Gastrocnemius medialis (tissue), 4 donors: ENCODE measurements around the gene MTMR1. TPM values are rescaled to one million over a fixed set of nuclear protein-coding genes. Genes with fewer than 3 reads are reported as not detected.

Experiments used
- ATAC-seq, 2 donors: fragments of 150-250 bp; one replicate each; pipeline ENCODE4 v1.9.1; 2016
- DNase-seq, 2 donors: peaks; one replicate each; pipeline ENCODE4 v3.0.0-alpha.2; 2019
- H3K27ac ChIP-seq, 4 donors: fragments of 200-600 bp; sonication (generic); 1 replicate in 1 of 4; 2 replicates in 3 of 4; pipeline ENCODE4 v1.5.1; 2016 to 2018; ENCODE audit warnings: mild to moderate bottlenecking in 2 of 4, moderate library complexity in 1 of 4
- H3K27me3 ChIP-seq, 3 donors: fragments of 200-600 bp; sonication (generic) in 2 of 3; 1 replicate in 1 of 3; 2 replicates in 2 of 3; pipeline versions ENCODE4 v1.5.1 to v1.6.0; 2016 to 2019; ENCODE audit warnings: mild to moderate bottlenecking in 1 of 3, moderate library complexity in 1 of 3
- H3K36me3 ChIP-seq, 2 donors: fragments of 200-600 bp; sonication (generic) in 1 of 2; one replicate each; pipeline ENCODE4 v1.5.1; 2017 to 2018
- H3K4me1 ChIP-seq, 2 donors: fragments of 200-600 bp; sonication (generic) in 1 of 2; one replicate each; pipeline ENCODE4 v1.5.1; 2016 to 2017; ENCODE audit warnings: mild to moderate bottlenecking in 2 of 2
- H3K4me3 ChIP-seq, 4 donors: fragments of 200-600 bp; sonication (generic) in 3 of 4; 1 replicate in 1 of 4; 2 replicates in 3 of 4; pipeline ENCODE4 v1.5.1; 2016 to 2019; ENCODE audit warnings: mild to moderate bottlenecking in 2 of 4
- H3K9me3 ChIP-seq, 3 donors: fragments of 200-600 bp; sonication (generic) in 2 of 3; 1 replicate in 1 of 3; 2 replicates in 2 of 3; pipeline ENCODE4 v1.5.1; 2016 to 2019
- POLR2A ChIP-seq, 2 donors: fragments of 450-650 bp; IDR thresholded peaks; one replicate each; pipeline ENCODE4 v1.6.1; 2017; ENCODE audit warnings: antibody characterized with exemption in 2 of 2, mild to moderate bottlenecking in 2 of 2, moderate library complexity in 2 of 2
- in situ Hi-C, 4 donors: fragments of 200-750 bp; cut with MboI; loops; one replicate each; pipeline versions ENCODE4 v1.15.0 to v1.8.0; 2017; ENCODE audit warnings: low sequenced_read_pairs in 4 of 4
- intact Hi-C: fragments of 100-400 bp; cut with DNase I; formaldehyde crosslinking; loops from one replicate; pipeline ENCODE4 v1.15.1; 2023; ENCODE audit warnings: low total_unique reads
- total RNA-seq, 4 donors: library from RNA; depleted of rRNA; stranded (reverse); fragments of >200 nt; gene quantifications; one replicate each; pipeline versions ENCODE4 v1.1.0 to v1.2.3, GENCODE V29; 2016
- TF ChIP-seq, protein P1 (sequence below), 5 experiments: fragments of 450-650 bp in 3 of 5; fragments of 200-600 bp in 2 of 5; sonication (generic) in 2 of 5; IDR thresholded peaks in 4 of 5; conservative IDR thresholded peaks in 1 of 5; 1 replicate in 4 of 5; 2 replicates in 1 of 5; pipeline ENCODE4 v1.5.1; 2016 to 2019; ENCODE audit warnings: antibody characterized with exemption in 5 of 5, mild to moderate bottlenecking in 3 of 5, moderate library complexity in 3 of 5

MTMR1 gene
- total RNA-seq, 4 donors from 2014 or later, result 28.2 to 80.9 (median 38.0) TPM

DNA sequence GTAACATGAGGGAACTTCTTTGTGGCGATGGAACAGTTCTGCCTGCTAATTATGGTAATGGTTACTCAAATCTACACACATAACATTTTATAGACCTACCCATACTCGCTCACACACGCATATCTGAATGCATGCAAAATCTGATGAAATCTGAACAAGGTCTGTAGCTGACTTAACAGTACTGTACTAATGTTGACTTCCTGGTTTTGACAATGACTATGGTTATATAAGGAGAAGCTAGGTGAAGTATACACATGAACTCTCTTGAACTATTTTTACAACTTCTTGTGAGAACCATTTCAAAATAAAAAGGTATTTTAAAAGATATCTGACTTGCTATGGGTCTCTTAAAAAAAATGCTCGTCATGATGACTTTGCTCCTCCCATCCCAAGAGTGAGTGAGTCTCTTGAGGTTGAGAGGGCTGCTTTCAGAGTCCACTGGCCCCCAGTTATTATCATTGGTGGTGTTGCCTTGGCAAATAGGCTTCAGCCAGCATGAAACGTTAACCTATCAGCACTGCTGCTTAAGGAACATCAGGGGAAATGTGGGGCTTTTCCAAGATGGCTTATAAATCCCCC lies 99.8 kb downstream of the MTMR1 start:
- TF ChIP-seq POLR2A (IDR thresholded peaks at IDR 0.05), result no peak
- TF ChIP-seq, protein P1, sequence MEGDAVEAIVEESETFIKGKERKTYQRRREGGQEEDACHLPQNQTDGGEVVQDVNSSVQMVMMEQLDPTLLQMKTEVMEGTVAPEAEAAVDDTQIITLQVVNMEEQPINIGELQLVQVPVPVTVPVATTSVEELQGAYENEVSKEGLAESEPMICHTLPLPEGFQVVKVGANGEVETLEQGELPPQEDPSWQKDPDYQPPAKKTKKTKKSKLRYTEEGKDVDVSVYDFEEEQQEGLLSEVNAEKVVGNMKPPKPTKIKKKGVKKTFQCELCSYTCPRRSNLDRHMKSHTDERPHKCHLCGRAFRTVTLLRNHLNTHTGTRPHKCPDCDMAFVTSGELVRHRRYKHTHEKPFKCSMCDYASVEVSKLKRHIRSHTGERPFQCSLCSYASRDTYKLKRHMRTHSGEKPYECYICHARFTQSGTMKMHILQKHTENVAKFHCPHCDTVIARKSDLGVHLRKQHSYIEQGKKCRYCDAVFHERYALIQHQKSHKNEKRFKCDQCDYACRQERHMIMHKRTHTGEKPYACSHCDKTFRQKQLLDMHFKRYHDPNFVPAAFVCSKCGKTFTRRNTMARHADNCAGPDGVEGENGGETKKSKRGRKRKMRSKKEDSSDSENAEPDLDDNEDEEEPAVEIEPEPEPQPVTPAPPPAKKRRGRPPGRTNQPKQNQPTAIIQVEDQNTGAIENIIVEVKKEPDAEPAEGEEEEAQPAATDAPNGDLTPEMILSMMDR (IDR thresholded peaks at IDR 0.05 in 4 of 5, conservative IDR thresholded peaks at IDR 0.05 in 1 of 5), result no peak
- no peak for DNase-seq
- Histone ChIP-seq H3K36me3 (peaks cover 0 to 30% of the 10 kb centered on the region in 2 donors), H3K4me1 (no peaks in the 10 kb centered on the region), H3K9me3 (no peaks in the 10 kb centered on the region), H3K27me3 (no peaks in the 10 kb centered on the region), H3K4me3 (no peak overlapping the region), H3K27ac (no peak overlapping the region)
- in situ Hi-C loops, result no loop called here
- ATAC-seq, result no peak
- intact Hi-C loops, result no loop called here

DNA sequence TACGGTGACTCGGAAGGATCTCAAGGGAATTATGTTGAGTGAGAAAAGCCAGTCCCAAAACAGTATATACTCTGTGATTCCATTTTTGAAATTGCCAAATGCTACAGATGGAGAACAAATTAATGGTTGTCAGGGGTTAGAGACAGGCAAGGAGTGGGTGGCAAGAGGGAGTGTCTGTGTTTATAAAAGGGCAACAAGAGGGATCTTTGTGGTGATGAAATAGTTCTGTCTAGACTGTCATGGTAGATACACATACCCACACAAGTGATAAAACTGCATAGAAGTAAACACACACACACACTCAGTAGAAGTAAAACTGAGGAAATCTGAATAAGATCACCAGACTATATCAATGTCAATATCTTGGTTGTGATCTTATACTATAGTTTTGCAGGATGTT lies 112.5 kb downstream of the MTMR1 start:
- Histone ChIP-seq H3K9me3 (no peaks in the 10 kb centered on the region), H3K4me3 (no peak overlapping the region), H3K27me3 (no peaks in the 10 kb centered on the region), H3K4me1 (no peaks in the 10 kb centered on the region), H3K36me3 (no peaks in the 10 kb centered on the region), H3K27ac (no peak overlapping the region)
- ATAC-seq (no peak), DNase-seq (no peak)
- intact Hi-C loops (no loop called here), in situ Hi-C loops (no loop called here)
- TF ChIP-seq, protein P1 (IDR thresholded peaks at IDR 0.05 in 4 of 5, conservative IDR thresholded peaks at IDR 0.05 in 1 of 5), result no peak
- no peak for TF ChIP-seq POLR2A (IDR thresholded peaks at IDR 0.05)

DNA sequence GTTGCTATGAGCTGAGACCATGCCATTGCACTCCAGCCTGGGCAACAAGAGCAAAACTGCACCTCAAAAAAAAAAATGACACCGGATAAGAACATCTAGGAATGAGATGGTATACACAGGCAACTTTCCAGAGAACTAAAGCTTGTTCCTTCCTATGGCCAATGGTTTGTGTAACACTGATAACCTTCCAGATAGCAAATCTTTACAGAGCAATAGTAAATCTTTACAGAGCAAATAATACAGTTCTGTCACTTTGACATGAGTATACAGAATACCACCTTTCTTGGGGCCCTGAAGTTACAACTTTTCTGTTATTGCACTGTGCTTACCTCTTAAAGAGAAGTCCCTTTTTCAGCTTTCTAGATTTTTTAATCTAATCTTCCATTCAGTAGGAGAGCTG lies 113.6 kb downstream of the MTMR1 start:
- in situ Hi-C loops, result no loop called here
- ATAC-seq (no peak), DNase-seq (no peak)
- H3K27me3 ChIP-seq, result no peaks in the 10 kb centered on the region
- TF ChIP-seq, protein P1 (IDR thresholded peaks at IDR 0.05 in 4 of 5, conservative IDR thresholded peaks at IDR 0.05 in 1 of 5), result no peak
- H3K9me3 ChIP-seq, result no peaks in the 10 kb centered on the region
- H3K36me3 ChIP-seq, result no peaks in the 10 kb centered on the region
- intact Hi-C loops, result no loop called here
- H3K4me3 ChIP-seq, result no peak overlapping the region
- H3K27ac ChIP-seq, result no peak overlapping the region
- H3K4me1 ChIP-seq, result no peaks in the 10 kb centered on the region

DNA sequence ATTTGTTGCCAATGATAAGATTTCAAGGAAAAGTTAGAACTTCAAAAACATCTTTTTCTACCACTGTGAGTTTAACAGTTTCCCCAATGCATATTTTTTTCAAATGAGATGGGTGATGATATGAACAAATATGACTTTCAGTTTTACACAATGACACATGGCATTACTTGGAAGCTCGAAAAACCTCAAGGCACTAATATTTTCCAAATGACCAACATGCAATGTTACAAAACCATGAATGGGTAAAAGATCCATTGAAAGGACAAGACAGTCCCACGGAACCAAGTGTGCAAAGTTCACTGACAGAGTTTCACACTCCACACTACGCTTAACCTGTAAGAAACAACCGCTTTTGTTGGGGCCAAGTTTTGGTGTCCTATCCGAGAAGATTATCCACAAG lies 120.7 kb downstream of the MTMR1 start:
- no peak overlapping the region for H3K27ac ChIP-seq
- H3K27me3 ChIP-seq, result no peaks in the 10 kb centered on the region
- TF ChIP-seq, protein P1 (IDR thresholded peaks at IDR 0.05 in 4 of 5, conservative IDR thresholded peaks at IDR 0.05 in 1 of 5), result no peak
- no peak for TF ChIP-seq POLR2A (IDR thresholded peaks at IDR 0.05)
- no peaks in the 10 kb centered on the region for H3K9me3 ChIP-seq
- DNase-seq (no peak), ATAC-seq (no peak)
- in situ Hi-C loops (no loop called here), intact Hi-C loops (no loop called here)
- no peaks in the 10 kb centered on the region for H3K36me3 ChIP-seq
- H3K4me3 ChIP-seq, result no peak overlapping the region
- no peaks in the 10 kb centered on the region for H3K4me1 ChIP-seq

Other genes starting within 250 kb of the MTMR1 start
- 10 to 100 TPM in 3 of 4 donors, 1 to 10 TPM in 1; 6.3 to 18.1 (median 11.5) TPM for gene MTM1, start 124.8 kb upstream of the MTMR1 start, total RNA-seq
- 100 to 1,000 TPM; 202 to 289 (median 251) TPM for gene CD99L2, start 205.3 kb downstream of the MTMR1 start, total RNA-seq